ENCODE results near the gene JDP2. TPM values are rescaled to one million over a fixed set of nuclear protein-coding genes. Genes with fewer than 3 reads are reported as not detected.

The JDP2 gene
- total and polyA plus RNA-seq, 8 donors: 6.6 to 25.8 (median 11.3) TPM

DNA sequence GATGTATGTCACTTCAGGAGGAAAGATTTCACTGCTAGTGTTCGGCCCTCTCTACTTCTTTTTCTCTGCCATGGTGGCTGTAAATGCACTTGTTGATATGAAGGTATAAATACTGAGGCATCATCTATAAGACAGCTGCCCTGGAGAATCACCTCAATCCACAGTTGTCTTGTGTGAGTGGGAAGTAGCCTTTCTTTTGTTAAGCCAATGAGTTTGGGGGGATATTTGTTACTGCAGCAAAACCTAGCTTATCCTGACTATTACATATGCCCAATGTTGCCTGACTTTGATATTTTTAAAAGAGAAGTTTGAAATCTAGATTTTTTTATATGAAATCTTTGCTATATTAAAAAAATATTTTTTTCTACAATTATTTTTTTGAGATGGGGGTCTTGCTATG is 3.3 kb upstream of the JDP2 start:
- FAIRE-seq (no peak), ATAC-seq (no peak), DNase-seq (no peak)
- peaks cover 0 to 6% (median 6%) of the 10 kb centered on the region in 3 donors for H3K4me1 ChIP-seq
- H3K9me3 ChIP-seq: no peaks in the 10 kb centered on the region
- no peaks in the 10 kb centered on the region for H3K27me3 ChIP-seq
- no peak overlapping the region for H3K27ac ChIP-seq
- intact Hi-C loops (cut with DNase I): no loop called here
- no peaks in the 10 kb centered on the region for H3K36me3 ChIP-seq
- WGBS, 2 donors: 96% methylated on average over 1 of the region's 1 CpG
- TF ChIP-seq, protein P1, sequence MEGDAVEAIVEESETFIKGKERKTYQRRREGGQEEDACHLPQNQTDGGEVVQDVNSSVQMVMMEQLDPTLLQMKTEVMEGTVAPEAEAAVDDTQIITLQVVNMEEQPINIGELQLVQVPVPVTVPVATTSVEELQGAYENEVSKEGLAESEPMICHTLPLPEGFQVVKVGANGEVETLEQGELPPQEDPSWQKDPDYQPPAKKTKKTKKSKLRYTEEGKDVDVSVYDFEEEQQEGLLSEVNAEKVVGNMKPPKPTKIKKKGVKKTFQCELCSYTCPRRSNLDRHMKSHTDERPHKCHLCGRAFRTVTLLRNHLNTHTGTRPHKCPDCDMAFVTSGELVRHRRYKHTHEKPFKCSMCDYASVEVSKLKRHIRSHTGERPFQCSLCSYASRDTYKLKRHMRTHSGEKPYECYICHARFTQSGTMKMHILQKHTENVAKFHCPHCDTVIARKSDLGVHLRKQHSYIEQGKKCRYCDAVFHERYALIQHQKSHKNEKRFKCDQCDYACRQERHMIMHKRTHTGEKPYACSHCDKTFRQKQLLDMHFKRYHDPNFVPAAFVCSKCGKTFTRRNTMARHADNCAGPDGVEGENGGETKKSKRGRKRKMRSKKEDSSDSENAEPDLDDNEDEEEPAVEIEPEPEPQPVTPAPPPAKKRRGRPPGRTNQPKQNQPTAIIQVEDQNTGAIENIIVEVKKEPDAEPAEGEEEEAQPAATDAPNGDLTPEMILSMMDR (IDR thresholded peaks at IDR 0.05): no peak
- H3K4me3 ChIP-seq: no peak overlapping the region

DNA sequence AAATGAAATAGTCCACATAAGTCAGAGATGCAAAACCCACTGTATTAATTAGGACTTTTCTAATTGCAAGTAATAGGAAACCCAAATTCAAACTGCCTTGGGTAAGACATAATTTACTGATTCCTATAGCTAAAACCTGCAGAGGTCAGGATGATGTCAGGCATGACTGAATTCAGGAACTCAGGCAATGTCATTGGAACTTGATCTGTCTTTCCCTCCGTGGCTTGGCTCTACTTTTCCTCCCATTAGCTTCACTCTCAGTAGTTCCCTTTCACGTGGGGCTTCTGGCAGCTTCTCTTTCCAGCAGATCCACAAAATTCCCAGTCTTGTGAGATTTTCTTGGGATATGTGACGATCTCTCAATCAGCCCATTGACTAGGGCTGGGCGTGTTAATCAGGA is 2.4 kb upstream of the JDP2 start:
- intact Hi-C loops (cut with DNase I): no loop called here
- WGBS, 2 donors: 85 to 87% methylated on average over 4 of the region's 4 CpGs
- Histone ChIP-seq H3K27ac (no peak overlapping the region), H3K36me3 (no peaks in the 10 kb centered on the region), H3K27me3 (no peaks in the 10 kb centered on the region), H3K4me3 (no peak overlapping the region), H3K4me1 (peaks cover 0 to 15% (median 15%) of the 10 kb centered on the region in 3 donors), H3K9me3 (no peaks in the 10 kb centered on the region)
- TF ChIP-seq, protein P1 (IDR thresholded peaks at IDR 0.05): no peak
- DNase-seq (no peak), ATAC-seq (no peak), FAIRE-seq (no peak)

DNA sequence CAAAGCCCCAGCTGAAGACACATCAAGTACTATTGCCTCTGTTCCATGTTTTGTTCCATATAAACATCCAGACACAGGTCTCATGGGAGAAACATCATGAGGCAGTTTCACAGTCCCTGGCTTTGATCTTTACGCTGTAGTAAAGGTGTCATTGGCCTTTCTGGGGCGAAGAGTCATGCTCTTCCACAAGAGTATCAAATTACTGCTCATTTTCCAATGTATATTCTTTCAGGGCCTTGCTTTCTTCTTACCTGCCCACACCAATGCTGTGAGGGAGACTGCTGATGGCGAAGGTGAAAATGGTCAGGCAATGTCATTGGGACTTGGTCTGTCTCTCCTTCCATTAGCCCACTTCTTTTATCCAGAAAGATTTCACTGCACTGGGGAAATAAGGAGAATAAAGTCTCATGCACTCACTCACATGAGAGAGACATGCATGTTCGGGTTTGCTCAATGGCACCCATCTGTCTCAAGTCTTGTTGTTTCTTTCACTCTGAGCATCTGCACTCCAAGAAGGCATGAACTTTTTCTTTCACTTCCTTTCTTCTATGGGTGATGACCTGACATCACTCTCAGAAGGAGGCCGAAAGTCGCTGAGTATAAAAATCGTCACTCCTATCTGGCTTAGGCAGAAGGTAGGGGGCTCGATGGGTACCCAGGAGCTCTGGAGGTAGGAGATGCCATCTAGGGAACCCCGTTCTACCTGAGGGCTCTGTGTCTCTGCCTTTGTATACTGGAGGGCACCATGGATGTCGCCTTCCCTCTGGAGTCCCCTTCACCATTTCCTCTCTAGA is 1.3 kb upstream of the JDP2 start:
- Histone ChIP-seq H3K9me3 (no peaks in the 10 kb centered on the region), H3K4me3 (peak overlapping the region in 2 of 4 donors; percentile 70 to 86), H3K27me3 (no peaks in the 10 kb centered on the region), H3K36me3 (no peaks in the 10 kb centered on the region), H3K27ac (peak overlapping the region; percentile 73 to 85 (median 80)), H3K4me1 (peaks cover 0 to 26% (median 21%) of the 10 kb centered on the region in 3 donors)
- ATAC-seq: no peak
- 89 to 91% methylated on average over 10 of the region's 10 CpGs for WGBS, 2 donors
- intact Hi-C loops (cut with DNase I): no loop called here
- TF ChIP-seq, protein P1 (IDR thresholded peaks at IDR 0.05): no peak
- FAIRE-seq: no peak
- no peak for DNase-seq

DNA sequence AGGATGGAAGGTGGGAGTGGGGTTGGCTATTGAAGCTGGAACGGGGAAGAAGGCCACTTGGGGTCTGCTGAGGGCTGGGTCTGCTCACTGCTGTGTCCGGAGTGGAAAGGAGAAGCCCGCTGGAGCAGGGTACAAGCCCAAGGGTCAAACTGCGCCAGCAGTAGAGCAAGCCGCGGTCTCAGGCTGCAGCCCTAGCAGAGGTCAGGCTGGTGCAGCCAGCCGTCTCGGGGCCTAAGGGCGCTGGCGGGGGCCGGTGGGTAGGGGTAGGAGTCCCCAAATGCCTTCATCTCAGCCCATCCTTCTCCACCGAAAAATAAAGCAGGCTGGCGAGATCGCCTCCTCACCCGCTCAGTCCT is 718 bp upstream of the JDP2 start:
- DNase-seq (peak in 3 of 6 donors; percentile 48 to 69 (median 65)), FAIRE-seq (no peak), ATAC-seq (peak; percentile 11 to 49 (median 31))
- H3K9me3 ChIP-seq: no peaks in the 10 kb centered on the region
- TF ChIP-seq, protein P1 (IDR thresholded peaks at IDR 0.05): no peak
- H3K27me3 ChIP-seq: no peaks in the 10 kb centered on the region
- no peaks in the 10 kb centered on the region for H3K36me3 ChIP-seq
- peak overlapping the region; percentile 53 to 86 (median 70) for H3K4me3 ChIP-seq
- WGBS, 2 donors: 19 to 20% methylated on average over 15 of the region's 15 CpGs
- intact Hi-C loops (cut with DNase I): no loop called here
- peaks cover 0 to 27% (median 22%) of the 10 kb centered on the region in 3 donors for H3K4me1 ChIP-seq
- peak overlapping the region; percentile 73 to 85 (median 80) for H3K27ac ChIP-seq
